A549 (cell line): ENCODE results near the gene PRUNE2.

Experiments used
- BCL3 ChIP-seq: fragments of >200 bp; sonication (Bioruptor Twin); formaldehyde crosslinking; IDR thresholded peaks from 3 replicates; pipeline ENCODE4 v1.6.1; 2016
- FOSL2 ChIP-seq, 2 experiments: fragments of 450-650 bp in 1 of 2; fragments of >200 bp in 1 of 2; sonication (Bioruptor Twin) in 1 of 2; formaldehyde crosslinking; IDR thresholded peaks; 2 replicates each; pipeline versions ENCODE4 v1.5.0 to v1.6.1; 2016 to 2020; ENCODE audit warnings: mild to moderate bottlenecking in 1 of 2, moderate library complexity in 1 of 2
- MAZ ChIP-seq: fragments of 150-350 bp; IDR thresholded peaks from 2 replicates; pipeline ENCODE4 v1.6.1; 2014; ENCODE audit warnings: antibody characterized with exemption, low read depth, low read length, borderline replicate concordance

DNA sequence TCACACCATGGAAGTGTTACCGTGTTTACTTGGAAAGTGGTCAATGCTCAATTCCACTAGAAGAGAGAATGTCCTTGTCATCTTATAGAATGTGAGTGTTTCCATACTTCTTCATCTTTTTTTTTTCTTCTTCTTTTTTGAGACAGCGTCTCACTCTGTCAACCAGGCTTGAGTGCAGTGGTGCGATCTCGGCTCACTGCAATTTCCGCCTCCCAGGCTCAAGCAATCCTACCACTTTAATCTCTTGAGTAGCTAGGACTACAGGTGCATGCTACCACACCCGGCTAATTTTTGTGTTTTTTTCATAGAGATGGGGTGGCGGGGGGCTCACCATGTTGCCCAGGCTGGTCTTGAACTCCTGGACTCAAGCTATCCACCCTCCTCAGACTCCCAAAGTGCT is 278.9 kb downstream of the PRUNE2 start:
- no peak for TF ChIP-seq FOSL2 (IDR thresholded peaks at IDR 0.05)
- TF ChIP-seq FOSL2 (CRISPR knock-in tag; IDR thresholded peaks at IDR 0.05): no peak
- no peak for TF ChIP-seq BCL3
- TF ChIP-seq MAZ: no peak
